HFF-Myc (cell line): Measurements from ENCODE around the gene PYGM.
A peak's percentile ranks its signal among the peaks of the same experiment; 100 is the strongest.

Experiments used
- DNase-seq: peaks from one replicate; pipeline ENCODE4 v3.0.0-alpha.2; 2011; ENCODE audit warnings: low read depth; ENCODE audit errors: extremely low read depth
- H3K4me3 ChIP-seq: replicated peaks from 2 replicates; pipeline ENCODE4 v1.5.1; 2011; ENCODE audit warnings: low read depth, mild to moderate bottlenecking, control low read depth, low read length
- TF ChIP-seq, protein P1 (sequence below): IDR thresholded peaks from 2 replicates; pipeline ENCODE4 v1.5.1; 2012; ENCODE audit warnings: mild to moderate bottlenecking, low read depth, low read length, control low read depth; ENCODE audit errors: missing control alignments

PYGM gene

DNA sequence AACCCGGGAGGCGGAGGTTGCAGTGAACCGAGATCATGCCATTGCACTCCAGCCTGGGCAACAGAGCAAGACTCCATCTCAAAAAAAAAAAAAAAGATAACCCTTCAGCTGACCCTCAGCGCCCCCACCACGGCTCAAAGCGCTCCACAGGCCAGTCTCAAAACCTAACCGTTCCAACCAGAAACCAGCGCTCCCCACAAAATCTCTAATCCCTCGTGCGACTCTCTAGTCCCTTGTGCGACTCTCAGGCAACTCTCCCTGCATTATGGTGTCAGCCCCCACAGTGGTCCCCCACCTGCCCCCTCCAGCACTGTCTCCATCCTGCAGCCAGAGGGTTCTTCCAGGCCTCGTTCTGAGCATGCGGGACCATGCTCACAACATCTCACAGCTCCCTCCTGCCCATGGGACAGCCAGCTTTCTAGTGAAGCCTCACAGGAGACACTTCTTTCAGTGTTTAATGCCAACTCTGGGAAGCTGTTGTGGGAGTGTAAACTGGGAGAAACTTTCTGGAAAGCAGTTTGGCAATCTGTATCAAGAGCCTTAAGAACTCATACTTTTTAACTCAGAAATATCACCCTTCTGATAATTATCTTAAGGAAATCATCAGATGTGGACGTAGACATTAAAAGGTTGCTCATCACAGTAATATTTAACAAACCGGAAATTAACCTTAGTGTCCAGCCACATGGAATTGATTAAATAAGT is 11.7 kb downstream of the PYGM start:
- DNase-seq = peak; percentile 41
- TF ChIP-seq, protein P1, sequence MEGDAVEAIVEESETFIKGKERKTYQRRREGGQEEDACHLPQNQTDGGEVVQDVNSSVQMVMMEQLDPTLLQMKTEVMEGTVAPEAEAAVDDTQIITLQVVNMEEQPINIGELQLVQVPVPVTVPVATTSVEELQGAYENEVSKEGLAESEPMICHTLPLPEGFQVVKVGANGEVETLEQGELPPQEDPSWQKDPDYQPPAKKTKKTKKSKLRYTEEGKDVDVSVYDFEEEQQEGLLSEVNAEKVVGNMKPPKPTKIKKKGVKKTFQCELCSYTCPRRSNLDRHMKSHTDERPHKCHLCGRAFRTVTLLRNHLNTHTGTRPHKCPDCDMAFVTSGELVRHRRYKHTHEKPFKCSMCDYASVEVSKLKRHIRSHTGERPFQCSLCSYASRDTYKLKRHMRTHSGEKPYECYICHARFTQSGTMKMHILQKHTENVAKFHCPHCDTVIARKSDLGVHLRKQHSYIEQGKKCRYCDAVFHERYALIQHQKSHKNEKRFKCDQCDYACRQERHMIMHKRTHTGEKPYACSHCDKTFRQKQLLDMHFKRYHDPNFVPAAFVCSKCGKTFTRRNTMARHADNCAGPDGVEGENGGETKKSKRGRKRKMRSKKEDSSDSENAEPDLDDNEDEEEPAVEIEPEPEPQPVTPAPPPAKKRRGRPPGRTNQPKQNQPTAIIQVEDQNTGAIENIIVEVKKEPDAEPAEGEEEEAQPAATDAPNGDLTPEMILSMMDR = no peak
- no peak overlapping the region for H3K4me3 ChIP-seq

DNA sequence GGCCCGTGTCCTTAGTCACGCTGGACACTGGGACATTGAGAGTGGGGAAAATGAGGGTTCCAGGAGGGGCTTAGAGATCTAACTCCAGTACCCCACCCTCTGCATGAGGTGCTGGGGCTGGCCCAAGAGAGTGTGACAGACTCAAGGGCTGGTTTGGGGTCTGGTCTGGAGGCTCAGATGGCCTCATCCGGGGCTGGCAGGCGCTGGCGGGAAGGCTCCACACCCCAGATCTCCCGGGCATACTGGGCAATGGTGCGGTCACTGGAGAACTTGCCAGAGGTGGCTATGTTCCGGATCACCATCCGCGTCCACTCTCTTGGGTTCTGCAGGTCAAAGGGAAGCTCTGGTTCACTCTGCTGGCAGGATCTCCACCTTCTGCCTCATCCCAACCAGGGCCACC is 13.3 kb downstream of the PYGM start:
- H3K4me3 ChIP-seq = no peak overlapping the region
- DNase-seq = no peak
- TF ChIP-seq, protein P1 = no peak

DNA sequence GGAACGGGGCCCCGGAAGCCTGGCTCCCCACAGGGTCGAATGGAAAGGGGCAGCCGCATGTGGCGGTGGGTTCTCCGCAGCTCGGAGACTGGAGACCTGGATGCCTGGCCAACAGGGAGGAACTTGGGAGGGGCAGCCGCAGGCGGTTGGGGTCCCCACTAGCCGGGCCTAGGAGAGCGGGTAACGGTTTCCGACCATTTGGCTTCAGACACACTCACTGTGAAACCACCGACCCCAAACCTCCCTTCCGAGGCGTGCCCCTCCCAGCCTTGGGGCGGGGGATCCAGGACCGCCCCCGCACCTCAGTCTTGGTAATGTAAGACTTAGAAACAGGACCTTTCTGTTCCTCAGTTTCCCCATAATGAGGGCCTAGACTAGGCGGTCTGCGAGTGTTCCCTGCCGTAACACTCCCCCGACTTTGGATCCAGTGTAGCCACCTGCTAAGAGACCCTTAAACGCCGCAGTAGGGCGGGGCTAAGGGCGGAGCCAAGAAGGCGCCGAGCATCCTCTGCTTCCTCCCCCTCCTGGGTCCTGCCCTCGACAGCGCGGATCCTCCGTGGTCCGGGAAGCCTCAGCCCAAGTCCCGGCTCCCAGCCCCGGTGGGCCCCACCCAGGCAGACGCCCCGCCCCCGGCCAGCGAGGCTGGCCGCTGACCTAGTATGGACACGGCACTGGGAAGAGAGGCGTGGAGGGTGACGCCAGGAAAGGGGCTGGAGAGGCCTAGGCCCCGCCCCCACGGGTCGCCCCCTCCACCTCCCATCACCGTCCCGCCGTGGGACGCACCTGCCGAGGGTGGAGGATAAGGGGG is 14.0 kb downstream of the PYGM start:
- TF ChIP-seq, protein P1 = no peak
- 0 out of 2 replicates have a peak overlapping the region, but pooled peaks have one; percentile 11 for H3K4me3 ChIP-seq
- no peak for DNase-seq

DNA sequence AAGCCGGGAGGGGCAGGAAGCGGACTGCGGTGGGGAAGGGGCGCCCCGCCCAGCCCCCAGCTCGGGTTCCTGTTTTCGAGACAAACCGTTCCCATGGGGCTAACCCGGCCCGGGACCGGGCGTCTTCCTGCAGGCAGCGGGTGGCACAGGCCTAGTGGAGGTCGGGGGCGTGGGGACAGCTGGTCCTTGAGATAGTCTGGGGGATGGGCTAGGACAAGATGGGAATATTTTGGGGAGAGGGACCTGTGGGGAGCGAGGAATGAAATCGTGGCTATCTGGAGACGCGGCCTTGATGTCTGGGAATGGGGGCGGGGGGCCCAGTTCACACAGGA is 14.6 kb downstream of the PYGM start:
- DNase-seq = no peak
- 0 out of 2 replicates have a peak overlapping the region, but pooled peaks have one; percentile 11 for H3K4me3 ChIP-seq
- TF ChIP-seq, protein P1 = no peak

DNA sequence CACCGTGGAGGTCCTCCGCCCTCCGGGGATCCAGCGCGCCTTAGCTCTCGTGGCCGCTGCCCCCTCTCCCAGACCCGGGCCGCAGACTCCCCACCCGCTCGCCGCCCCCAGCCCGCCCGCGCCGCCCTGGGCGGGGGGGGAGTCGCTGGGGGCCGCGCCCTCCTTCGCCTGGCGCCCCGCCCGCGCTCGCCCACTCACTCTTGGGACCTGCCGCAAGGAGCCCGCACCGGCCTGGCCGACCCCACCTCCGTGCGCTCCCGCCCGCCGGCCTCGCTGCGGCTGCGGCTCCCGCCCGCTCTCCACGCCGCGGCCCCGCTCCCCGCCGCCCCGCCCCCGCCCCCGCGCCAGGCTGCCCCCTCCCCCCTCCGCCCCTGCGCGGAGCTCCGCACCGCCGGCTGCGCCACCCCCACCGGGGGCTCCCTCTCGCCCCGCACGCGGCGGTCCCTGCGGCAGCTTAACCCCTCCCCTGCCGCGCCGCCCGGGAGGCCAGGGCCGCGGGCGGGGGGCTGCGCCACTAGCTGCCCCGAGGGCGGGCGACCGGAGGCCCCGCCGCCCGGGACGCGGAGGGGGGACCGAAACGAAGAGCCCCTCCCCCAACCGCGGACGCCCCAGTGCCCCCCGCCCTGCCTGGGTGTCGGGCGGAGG is 15.1 kb downstream of the PYGM start:
- no peak for DNase-seq
- TF ChIP-seq, protein P1 = no peak
- 0 out of 2 replicates have a peak overlapping the region, but pooled peaks have one; percentile 11 for H3K4me3 ChIP-seq

DNA sequence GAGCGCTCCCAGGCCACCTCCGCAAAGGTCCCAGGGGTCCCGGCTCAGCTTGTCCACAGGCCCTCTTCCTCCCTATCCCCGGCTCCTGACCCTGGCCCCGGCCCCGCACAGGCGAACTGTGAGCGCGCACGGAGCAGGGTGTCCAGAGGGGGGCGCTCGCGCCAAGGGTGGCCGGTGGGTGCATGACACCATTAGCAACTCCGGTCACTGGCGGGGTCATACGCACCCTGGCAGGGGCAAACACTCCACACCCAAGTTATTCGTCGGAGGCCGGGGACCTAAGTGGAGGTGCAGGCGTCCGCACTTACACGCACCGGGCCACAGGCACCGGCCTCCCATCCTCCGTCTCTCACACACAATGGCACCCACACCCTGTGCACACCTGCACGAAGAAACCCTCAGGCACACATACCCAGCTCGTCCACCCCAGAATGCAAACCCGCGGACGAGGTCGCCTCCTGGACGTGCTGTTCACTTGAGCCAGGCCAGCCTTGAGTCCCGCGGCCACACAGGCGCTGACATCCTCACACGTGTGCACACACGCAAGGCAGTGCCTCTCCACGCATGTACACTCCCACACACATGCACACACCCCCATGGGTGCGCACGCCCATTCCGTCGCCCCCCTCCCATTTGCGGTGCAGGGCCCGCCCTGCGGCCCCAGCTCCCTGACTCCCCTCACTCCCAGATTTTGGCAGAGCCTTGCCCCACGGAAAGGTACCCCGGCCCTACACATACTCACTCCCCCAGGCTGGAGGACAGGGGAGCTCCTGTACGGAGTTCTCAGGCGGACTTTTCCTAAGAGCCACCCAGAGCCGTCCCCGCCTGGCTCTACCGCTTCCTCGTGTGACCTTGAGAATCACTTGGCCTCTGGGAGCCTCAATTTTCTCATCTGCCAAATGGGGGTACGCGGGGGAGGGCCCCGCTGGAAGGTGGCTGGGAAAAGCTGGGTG is 15.9 kb downstream of the PYGM start, which contains the start of gene RASGRP2:
Gene RASGRP2 (minus strand): TSS at position 552 of the 953 bp plus-strand sequence. CDS start 1,276 bp downstream, outside the sequence.
- no peak for DNase-seq
- TF ChIP-seq, protein P1 = peak; percentile 59
- H3K4me3 ChIP-seq = 0 out of 2 replicates have a peak within 1 kb of the TSS, but pooled peaks have one; percentile 11
